ENCODE results near the gene LEUTX.

LEUTX gene

GRCh38 chr19:39737891-39738290, 40.8 kb upstream of the LEUTX start, which contains the start of gene CLC:
TSS of gene CLC (minus strand) at chr19:39738029. CDS start at chr19:39737952, 77 bp downstream.
- no peak for TF ChIP-seq CTCF (IDR thresholded peaks at IDR 0.05)
- no peak for DNase-seq (ENCODE audit: low spot score)
- Histone ChIP-seq H3K4me3 (no peak within 1 kb of the TSS), H3K27ac (no peak within 1 kb of the TSS)

- DNase-seq (ENCODE audit: low spot score) = no peak
- Histone ChIP-seq H3K27ac (no peak overlapping the region), H3K4me3 (no peak overlapping the region)
- TF ChIP-seq CTCF (IDR thresholded peaks at IDR 0.05) = no peak
These were observed 39.8 kb upstream of the LEUTX start for GRCh38 chr19:39738814-39739213.

- H3K4me3 ChIP-seq = no peak overlapping the region
- no peak for TF ChIP-seq CTCF (IDR thresholded peaks at IDR 0.05)
- DNase-seq (ENCODE audit: low spot score) = no peak
- H3K27ac ChIP-seq = no peak overlapping the region
These were observed 38.3 kb upstream of the LEUTX start for GRCh38 chr19:39740395-39740794.

GRCh38 chr19:39745643-39746042, 33.0 kb upstream of the LEUTX start:
- Histone ChIP-seq H3K27ac (no peak overlapping the region), H3K4me3 (no peak overlapping the region)
- TF ChIP-seq CTCF (IDR thresholded peaks at IDR 0.05) = no peak
- no peak for DNase-seq (ENCODE audit: low spot score)

- no peak for TF ChIP-seq CTCF (IDR thresholded peaks at IDR 0.05)
- no peak overlapping the region for H3K27ac ChIP-seq
- no peak overlapping the region for H3K4me3 ChIP-seq
- DNase-seq (ENCODE audit: low spot score) = no peak
These were observed 31.7 kb upstream of the LEUTX start for GRCh38 chr19:39746836-39747529.

GRCh38 chr19:39749981-39750380, 28.7 kb upstream of the LEUTX start:
- no peak for TF ChIP-seq CTCF (IDR thresholded peaks at IDR 0.05)

GRCh38 chr19:39752390-39752789, 26.3 kb upstream of the LEUTX start:
- H3K4me3 ChIP-seq = no peak overlapping the region
- TF ChIP-seq CTCF (IDR thresholded peaks at IDR 0.05) = no peak
- H3K27ac ChIP-seq = no peak overlapping the region
- no peak for DNase-seq (ENCODE audit: low spot score)

More at GRCh38 chr19:39749981-39750380, 28.7 kb upstream of the LEUTX start:
- no peak for DNase-seq (ENCODE audit: low spot score)
- Histone ChIP-seq H3K4me3 (no peak overlapping the region), H3K27ac (no peak overlapping the region)
